Activated naive CD8-positive, alpha-beta T cell treated with anti-CD3 and anti-CD28 coated beads, Interleukin-2, amount 10 ng/mL, durations not matched to agents 7 days and 5 days (primary cell): ENCODE data around the gene PDZRN3. TPM values are rescaled to one million over a fixed set of nuclear protein-coding genes. Genes with fewer than 3 reads are reported as not detected.
"Not testable (repeated sequence)": the region's sequence is repeated elsewhere in the genome, so short reads cannot be mapped to it uniquely, and the experiment has no call there.

Experiments used
- ATAC-seq: fragments of 150-1000 bp; cut with Tn5 transposase; one replicate; pipeline ENCODE4 v1.10.0; 2021; ENCODE audit warnings: low read depth, moderate library complexity
- POLR2A ChIA-PET: fragments of 350-600 bp; sonication (Branson Sonifier 250); formaldehyde crosslinking; loops from one replicate; lab custom pipeline; 2021; ENCODE audit warnings: antibody characterized with exemption; lab: Charles Lee
- DNase-seq: peaks from one replicate; pipeline ENCODE4 v3.0.0; 2021
- H3K27ac Mint-ChIP-seq: one replicate; pipeline ENCODE4 v1.8.0; 2022; ENCODE audit warnings: mild to moderate bottlenecking, mixed read lengths
- H3K27me3 Mint-ChIP-seq: one replicate; pipeline ENCODE4 v1.8.0; 2022; ENCODE audit warnings: mild to moderate bottlenecking, moderate library complexity, mixed read lengths
- H3K36me3 Mint-ChIP-seq: one replicate; pipeline ENCODE4 v1.8.0; 2021; ENCODE audit warnings: mild to moderate bottlenecking, mixed read lengths
- H3K4me1 Mint-ChIP-seq: one replicate; pipeline ENCODE4 v1.8.0; 2021; ENCODE audit warnings: mixed read lengths
- H3K4me3 Mint-ChIP-seq: one replicate; pipeline ENCODE4 v1.8.0; 2022; ENCODE audit warnings: mild to moderate bottlenecking, moderate library complexity, mixed read lengths
- H3K9me3 Mint-ChIP-seq: one replicate; pipeline ENCODE4 v1.8.0; 2021; ENCODE audit warnings: mixed read lengths
- total RNA-seq, 2 experiments: library from RNA; stranded (reverse); gene quantifications; one replicate each; pipeline ENCODE4 v1.2.3, GENCODE V29; 2021

Gene PDZRN3
- total RNA-seq, 2 experiments from 2014 or later: not detected

DNA sequence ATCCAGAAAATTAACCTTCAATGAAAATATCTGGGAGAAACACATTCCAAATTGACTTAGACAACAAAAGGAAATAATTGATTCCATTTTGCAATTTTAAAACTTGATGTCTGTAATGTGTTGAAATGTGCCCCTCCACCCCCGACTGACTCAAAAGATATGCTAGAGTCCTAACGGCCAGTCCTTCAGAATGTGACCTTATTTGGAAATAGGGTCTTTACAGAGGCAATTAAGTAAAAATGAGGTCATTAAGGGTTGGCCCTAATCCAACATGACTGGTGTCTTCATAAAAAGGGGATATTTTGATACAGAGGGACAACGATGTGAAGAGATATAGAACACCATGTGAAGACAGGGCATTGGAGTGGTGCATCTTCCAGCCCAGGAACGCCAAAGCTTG, 153.9 kb downstream of the PDZRN3 start:
- Mint-ChIP-seq H3K27ac (no peak overlapping the region), H3K27me3 (peaks cover 4% of the 10 kb centered on the region), H3K9me3 (no peaks in the 10 kb centered on the region), H3K36me3 (no peaks in the 10 kb centered on the region), H3K4me1 (no peaks in the 10 kb centered on the region), H3K4me3 (no peak overlapping the region)
- DNase-seq (no peak), ATAC-seq (no peak)
- POLR2A ChIA-PET: no interaction called here

DNA sequence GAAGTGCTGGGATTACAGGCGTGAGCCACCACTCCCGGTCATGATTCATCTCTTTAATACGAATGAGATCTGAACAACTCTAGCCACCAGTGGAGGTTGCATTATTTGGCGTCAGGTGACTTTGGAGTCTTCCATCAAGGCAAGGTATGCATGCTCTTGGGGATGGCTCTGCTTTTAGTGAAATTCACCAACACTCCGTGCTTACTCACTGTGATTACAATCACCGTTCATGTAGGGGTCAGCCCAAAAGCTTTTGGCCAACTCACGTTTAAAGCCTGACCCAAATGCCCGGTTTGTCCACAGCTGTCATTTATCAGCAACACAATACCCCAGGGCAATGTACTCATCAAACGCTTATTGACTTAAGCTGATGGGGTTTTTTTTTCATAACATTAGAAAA, 155.4 kb downstream of the PDZRN3 start:
- no peaks in the 10 kb centered on the region for H3K9me3 Mint-ChIP-seq
- no peak overlapping the region for H3K4me3 Mint-ChIP-seq
- DNase-seq (no peak), ATAC-seq (no peak)
- no peaks in the 10 kb centered on the region for H3K36me3 Mint-ChIP-seq
- peaks cover 2% of the 10 kb centered on the region for H3K27me3 Mint-ChIP-seq
- no peak overlapping the region for H3K27ac Mint-ChIP-seq
- POLR2A ChIA-PET: no interaction called here
- no peaks in the 10 kb centered on the region for H3K4me1 Mint-ChIP-seq

GRCh38 chr3:73467211-73467610, 157.5 kb downstream of the PDZRN3 start:
- H3K9me3 Mint-ChIP-seq: no peaks in the 10 kb centered on the region
- H3K36me3 Mint-ChIP-seq: no peaks in the 10 kb centered on the region
- no peak overlapping the region for H3K4me3 Mint-ChIP-seq
- POLR2A ChIA-PET: no interaction called here
- DNase-seq (no peak), ATAC-seq (no peak)
- no peaks in the 10 kb centered on the region for H3K4me1 Mint-ChIP-seq
- H3K27me3 Mint-ChIP-seq: no peaks in the 10 kb centered on the region
- no peak overlapping the region for H3K27ac Mint-ChIP-seq

DNA sequence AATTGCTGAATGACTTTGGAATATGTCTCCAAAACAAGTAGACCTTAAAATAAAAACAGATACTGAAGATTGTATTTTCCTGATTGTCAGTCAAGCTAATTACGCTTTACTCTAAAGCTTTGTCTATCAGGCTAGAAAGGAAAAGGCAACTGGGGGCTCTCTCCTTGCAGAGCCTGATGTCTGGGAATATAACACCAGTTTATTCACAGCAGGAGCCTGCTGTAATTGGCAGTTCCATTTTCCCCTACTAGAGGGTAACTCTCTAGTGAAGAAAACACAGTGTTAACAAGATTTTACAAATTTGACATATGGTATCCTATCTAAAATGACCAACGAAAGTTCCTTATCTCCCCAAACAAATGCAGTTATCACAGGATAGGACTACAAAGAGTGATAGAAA, 158.8 kb downstream of the PDZRN3 start:
- H3K4me1 Mint-ChIP-seq: no peaks in the 10 kb centered on the region
- ATAC-seq: no peak
- no peaks in the 10 kb centered on the region for H3K9me3 Mint-ChIP-seq
- H3K27me3 Mint-ChIP-seq: no peaks in the 10 kb centered on the region
- no peaks in the 10 kb centered on the region for H3K36me3 Mint-ChIP-seq
- POLR2A ChIA-PET: no interaction called here
- H3K4me3 Mint-ChIP-seq: no peak overlapping the region
- H3K27ac Mint-ChIP-seq: no peak overlapping the region
- no peak for DNase-seq

DNA sequence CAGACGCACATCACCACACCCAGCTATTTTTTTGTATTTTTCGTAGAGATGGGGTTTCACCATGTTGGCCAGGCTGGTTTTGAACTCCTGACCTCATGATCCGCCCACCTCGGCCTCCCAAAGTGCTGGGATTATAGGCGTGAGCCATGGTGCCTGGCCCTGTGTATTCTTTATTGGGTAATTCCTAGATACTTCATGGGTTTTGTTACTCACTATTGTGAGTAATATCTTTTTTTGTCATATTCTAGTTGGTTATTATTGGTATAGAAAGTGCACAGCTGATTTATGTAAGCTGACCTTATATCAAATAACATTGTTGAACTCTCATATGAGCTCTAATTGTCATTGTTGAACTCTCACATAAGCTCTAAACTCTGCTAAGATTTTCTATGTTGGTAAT, 160.6 kb downstream of the PDZRN3 start:
- H3K9me3 Mint-ChIP-seq, H3K4me1 Mint-ChIP-seq, H3K27ac Mint-ChIP-seq, H3K27me3 Mint-ChIP-seq, ATAC-seq, H3K4me3 Mint-ChIP-seq, DNase-seq, POLR2A ChIA-PET, H3K36me3 Mint-ChIP-seq: not testable (repeated sequence)

- no peaks in the 10 kb centered on the region for H3K4me1 Mint-ChIP-seq
- POLR2A ChIA-PET: no interaction called here
- H3K27ac Mint-ChIP-seq: no peak overlapping the region
- no peaks in the 10 kb centered on the region for H3K36me3 Mint-ChIP-seq
- H3K4me3 Mint-ChIP-seq: no peak overlapping the region
- no peaks in the 10 kb centered on the region for H3K9me3 Mint-ChIP-seq
- H3K27me3 Mint-ChIP-seq: no peaks in the 10 kb centered on the region
- no peak for ATAC-seq
- DNase-seq: no peak
Observed at GRCh38 chr3:73461547-73461946, 163.2 kb downstream of the PDZRN3 start.

GRCh38 chr3:73459711-73460110, 165.0 kb downstream of the PDZRN3 start:
- ATAC-seq (no peak), DNase-seq (no peak)
- H3K36me3 Mint-ChIP-seq: no peaks in the 10 kb centered on the region
- no peak overlapping the region for H3K4me3 Mint-ChIP-seq
- H3K4me1 Mint-ChIP-seq: no peaks in the 10 kb centered on the region
- POLR2A ChIA-PET: no interaction called here
- H3K9me3 Mint-ChIP-seq: no peaks in the 10 kb centered on the region
- no peak overlapping the region for H3K27ac Mint-ChIP-seq
- H3K27me3 Mint-ChIP-seq: no peaks in the 10 kb centered on the region

DNA sequence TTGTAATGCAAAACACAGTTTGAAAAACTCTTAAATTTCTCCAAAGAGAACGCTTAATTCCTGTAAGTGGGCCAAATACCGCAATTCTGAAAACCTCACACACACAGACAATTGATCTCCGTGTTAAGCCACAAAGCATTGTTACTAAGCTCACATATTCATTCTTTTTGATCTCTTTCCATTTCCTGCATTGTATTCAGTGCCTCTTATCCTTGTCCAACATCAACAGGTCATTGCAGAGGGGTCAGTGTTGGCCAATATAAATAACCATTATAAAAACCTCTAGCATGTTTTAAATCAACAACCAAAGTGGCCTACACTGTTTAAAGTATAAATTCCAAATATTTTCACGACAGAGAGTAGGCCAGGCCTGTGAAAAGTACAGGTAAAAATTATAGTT, 171.1 kb downstream of the PDZRN3 start:
- Mint-ChIP-seq H3K27me3 (no peaks in the 10 kb centered on the region), H3K27ac (no peak overlapping the region), H3K9me3 (no peaks in the 10 kb centered on the region), H3K4me1 (no peaks in the 10 kb centered on the region), H3K4me3 (no peak overlapping the region), H3K36me3 (no peaks in the 10 kb centered on the region)
- DNase-seq (no peak), ATAC-seq (no peak)
- POLR2A ChIA-PET: no interaction called here

GRCh38 chr3:73452729-73453128, 172.0 kb downstream of the PDZRN3 start:
- Mint-ChIP-seq H3K36me3 (no peaks in the 10 kb centered on the region), H3K4me1 (no peaks in the 10 kb centered on the region), H3K27me3 (no peaks in the 10 kb centered on the region), H3K4me3 (no peak overlapping the region), H3K9me3 (no peaks in the 10 kb centered on the region), H3K27ac (no peak overlapping the region)
- DNase-seq: no peak
- POLR2A ChIA-PET: no interaction called here
- no peak for ATAC-seq

DNA sequence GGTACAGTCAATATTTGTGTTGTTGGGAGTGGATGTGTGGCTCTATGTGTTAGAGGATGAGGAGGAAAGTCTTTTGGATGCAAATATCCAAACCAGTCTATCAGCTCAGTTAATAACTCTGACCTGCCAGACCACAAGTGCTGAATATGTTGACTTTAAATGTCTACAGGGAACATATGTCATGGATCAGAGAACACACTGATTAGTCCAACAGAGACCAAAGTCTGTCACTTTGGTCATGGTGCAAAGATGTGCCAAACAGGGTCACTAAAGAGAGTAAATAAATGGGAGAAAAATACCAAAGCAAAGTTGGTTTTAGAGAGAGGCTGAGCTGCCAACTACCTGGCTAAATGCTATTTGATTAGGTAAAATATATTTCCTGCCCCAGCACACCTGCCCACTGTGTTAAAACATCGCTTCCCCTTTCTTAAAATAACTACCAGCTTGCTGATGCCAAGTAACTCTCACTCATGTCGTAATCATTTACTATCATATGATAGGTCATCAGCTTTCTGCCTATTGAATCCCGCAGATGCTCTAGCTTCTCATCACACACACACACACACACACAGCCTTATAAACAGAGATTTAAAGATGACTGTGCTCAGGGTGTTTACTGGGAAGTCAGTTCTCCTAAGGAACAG, 173.3 kb downstream of the PDZRN3 start:
- no peak overlapping the region for H3K27ac Mint-ChIP-seq
- DNase-seq: no peak
- H3K27me3 Mint-ChIP-seq: no peaks in the 10 kb centered on the region
- H3K4me3 Mint-ChIP-seq: no peak overlapping the region
- H3K9me3 Mint-ChIP-seq: no peaks in the 10 kb centered on the region
- POLR2A ChIA-PET: no interaction called here
- no peak for ATAC-seq
- H3K36me3 Mint-ChIP-seq: no peaks in the 10 kb centered on the region
- H3K4me1 Mint-ChIP-seq: no peaks in the 10 kb centered on the region

DNA sequence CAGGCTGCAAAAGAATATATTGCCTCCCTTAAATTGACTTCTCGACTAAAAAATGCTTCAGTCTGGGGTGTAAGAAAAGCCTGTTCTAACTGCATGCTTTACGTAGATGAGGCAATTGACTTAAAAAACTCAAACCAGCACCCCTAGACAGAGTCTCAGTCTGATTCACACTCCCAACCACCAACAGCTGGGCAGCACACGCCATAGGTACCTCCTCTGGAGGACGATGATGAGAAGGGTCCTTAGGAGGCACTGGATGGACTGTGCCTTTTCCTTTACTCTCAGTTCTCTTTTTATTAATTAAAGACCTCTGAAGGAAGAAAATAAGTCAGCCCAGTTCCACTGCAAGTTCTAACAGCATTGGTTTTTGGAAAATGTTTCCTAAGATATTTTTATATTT, 175.0 kb downstream of the PDZRN3 start:
- no peaks in the 10 kb centered on the region for H3K27me3 Mint-ChIP-seq
- no peak for ATAC-seq
- no peak overlapping the region for H3K4me3 Mint-ChIP-seq
- no peaks in the 10 kb centered on the region for H3K9me3 Mint-ChIP-seq
- H3K27ac Mint-ChIP-seq: no peak overlapping the region
- POLR2A ChIA-PET: no interaction called here
- H3K36me3 Mint-ChIP-seq: no peaks in the 10 kb centered on the region
- H3K4me1 Mint-ChIP-seq: no peaks in the 10 kb centered on the region
- DNase-seq: no peak

DNA sequence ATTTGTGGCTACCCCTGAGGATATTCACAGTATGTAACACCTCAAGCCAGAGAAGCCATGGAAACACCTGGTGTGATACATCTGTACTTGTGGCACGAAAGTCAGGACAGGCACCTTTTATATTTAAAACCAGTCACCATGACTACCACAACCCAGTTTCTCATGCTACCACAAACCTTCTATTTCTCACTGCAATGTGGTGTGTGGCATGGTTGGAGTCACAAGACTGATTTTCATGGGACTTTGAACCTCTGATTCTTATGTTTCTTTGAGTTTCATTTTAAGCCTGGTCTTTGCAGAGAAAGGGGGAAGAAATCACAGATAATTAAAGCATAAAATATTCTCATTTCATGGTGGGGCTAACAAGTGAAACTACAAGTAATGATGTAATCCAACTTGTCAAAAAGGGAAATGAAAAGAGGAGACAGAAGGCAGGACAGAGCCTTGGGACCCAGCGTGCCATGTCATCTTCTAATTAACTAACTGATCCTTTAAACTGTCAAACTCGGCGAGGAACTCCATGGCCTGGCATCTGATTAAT, 175.9 kb downstream of the PDZRN3 start:
- Mint-ChIP-seq H3K27ac (no peak overlapping the region), H3K4me3 (no peak overlapping the region), H3K4me1 (no peaks in the 10 kb centered on the region), H3K36me3 (no peaks in the 10 kb centered on the region), H3K9me3 (peaks cover 1% of the 10 kb centered on the region), H3K27me3 (peaks cover 4% of the 10 kb centered on the region)
- ATAC-seq (no peak), DNase-seq (no peak)
- POLR2A ChIA-PET: no interaction called here

DNA sequence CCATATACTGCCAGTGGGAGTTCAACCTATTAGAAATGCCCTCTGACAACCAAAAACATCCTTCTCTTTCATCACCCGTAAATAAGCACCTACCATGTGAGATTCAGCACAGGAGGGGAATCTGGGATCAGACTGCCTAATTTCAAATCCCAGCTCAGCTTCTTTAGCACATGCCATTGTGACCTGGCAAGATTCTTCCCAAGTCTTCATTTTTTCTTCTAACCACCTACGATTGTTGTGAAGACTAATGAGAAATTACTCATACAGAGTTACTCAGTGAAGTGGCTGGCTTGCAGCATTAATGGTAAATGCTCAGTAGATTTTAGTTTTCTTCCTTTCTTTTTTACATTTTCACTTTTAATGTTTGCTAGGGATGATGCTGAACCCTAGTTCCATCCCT, 176.7 kb downstream of the PDZRN3 start:
- Mint-ChIP-seq H3K27ac (no peak overlapping the region), H3K4me1 (no peaks in the 10 kb centered on the region), H3K36me3 (no peaks in the 10 kb centered on the region), H3K9me3 (peaks cover 1% of the 10 kb centered on the region), H3K4me3 (no peak overlapping the region), H3K27me3 (peaks cover 4% of the 10 kb centered on the region)
- no peak for ATAC-seq
- POLR2A ChIA-PET: no interaction called here
- no peak for DNase-seq

- ATAC-seq (no peak), DNase-seq (no peak)
- Mint-ChIP-seq H3K36me3 (no peaks in the 10 kb centered on the region), H3K4me3 (no peak overlapping the region), H3K27ac (no peak overlapping the region), H3K9me3 (peaks cover 1% of the 10 kb centered on the region), H3K4me1 (no peaks in the 10 kb centered on the region), H3K27me3 (peaks cover 4% of the 10 kb centered on the region)
- POLR2A ChIA-PET: no interaction called here
Observed at GRCh38 chr3:73447111-73447510, 177.6 kb downstream of the PDZRN3 start.
